GM18870 (cell line): ENCODE data around the gene ZW10.
"Not testable (repeated sequence)": the region's sequence is repeated elsewhere in the genome, so short reads cannot be mapped to it uniquely, and the experiment has no call there.

Experiments
- ATAC-seq: cut with Tn5 transposase; IDR thresholded peaks from one replicate; pipeline ENCODE4 v1.9.1; 2021; ENCODE audit warnings: moderate library complexity; ENCODE audit not compliant: unreplicated experiment

The ZW10 gene

GRCh38 chr11:113760241-113760640, 13.3 kb downstream of the ZW10 start:
- ATAC-seq = no peak

GRCh38 chr11:113752932-113753331, 20.6 kb downstream of the ZW10 start:
- ATAC-seq = no peak

GRCh38 chr11:113736323-113736722, 37.2 kb downstream of the ZW10 start:
- no peak for ATAC-seq

- no peak for ATAC-seq
These were observed 41.4 kb downstream of the ZW10 start for GRCh38 chr11:113732092-113732491.

- no peak for ATAC-seq
These were observed 42.4 kb downstream of the ZW10 start for GRCh38 chr11:113730887-113731726.

GRCh38 chr11:113729456-113729855, 44.0 kb downstream of the ZW10 start:
- ATAC-seq = no peak

- no peak for ATAC-seq
These were observed 44.7 kb downstream of the ZW10 start for GRCh38 chr11:113728814-113729213.

GRCh38 chr11:113725913-113726312, 47.6 kb downstream of the ZW10 start:
- ATAC-seq = no peak

- no peak for ATAC-seq
These were observed 48.1 kb downstream of the ZW10 start for GRCh38 chr11:113725407-113725806.

GRCh38 chr11:113724778-113725177, 48.7 kb downstream of the ZW10 start:
- ATAC-seq = no peak

- ATAC-seq = no peak
These were observed 49.7 kb downstream of the ZW10 start for GRCh38 chr11:113723787-113724186.

- no peak for ATAC-seq
These were observed 50.6 kb downstream of the ZW10 start for GRCh38 chr11:113722934-113723333.

- ATAC-seq = no peak
These were observed 51.3 kb downstream of the ZW10 start for GRCh38 chr11:113722221-113722620.

- no peak for ATAC-seq
These were observed 51.9 kb downstream of the ZW10 start for GRCh38 chr11:113721462-113722066.

GRCh38 chr11:113720478-113720877, 53.0 kb downstream of the ZW10 start:
- not testable (repeated sequence) for ATAC-seq

- ATAC-seq = no peak
These were observed 57.4 kb downstream of the ZW10 start for GRCh38 chr11:113715882-113716625.

- ATAC-seq = no peak
These were observed 58.2 kb downstream of the ZW10 start for GRCh38 chr11:113715273-113715672.

- ATAC-seq = no peak
These were observed 62.5 kb downstream of the ZW10 start for GRCh38 chr11:113710989-113711388.

- no peak for ATAC-seq
These were observed 67.4 kb downstream of the ZW10 start, which contains the start of gene TMPRSS5 for GRCh38 chr11:113705871-113706655. Gene TMPRSS5 (minus strand): TSS chr11:113706308. CDS start chr11:113706224, 84 bp downstream.

- not testable (repeated sequence) for ATAC-seq
These were observed 69.9 kb downstream of the ZW10 start for GRCh38 chr11:113703551-113703950.

- ATAC-seq = no peak
These were observed 72.0 kb downstream of the ZW10 start for GRCh38 chr11:113701491-113701890.
